HG03045 (cell line): ENCODE data around the gene NDUFA8.
A peak's percentile ranks its signal among the peaks of the same experiment; 100 is the strongest.

ENCODE experiments used
- ATAC-seq: cut with Tn5 transposase; IDR thresholded peaks from one replicate; pipeline ENCODE4 v1.9.1; 2021; ENCODE audit warnings: mild to moderate bottlenecking, moderate library complexity; ENCODE audit not compliant: unreplicated experiment

NDUFA8 gene

GRCh38 chr9:122138560-122139268, 20.9 kb downstream of the NDUFA8 start:
- ATAC-seq: no peak

GRCh38 chr9:122135529-122135859, 24.1 kb downstream of the NDUFA8 start:
- ATAC-seq: no peak

GRCh38 chr9:122134822-122135528, 24.6 kb downstream of the NDUFA8 start:
- no peak for ATAC-seq

DNA sequence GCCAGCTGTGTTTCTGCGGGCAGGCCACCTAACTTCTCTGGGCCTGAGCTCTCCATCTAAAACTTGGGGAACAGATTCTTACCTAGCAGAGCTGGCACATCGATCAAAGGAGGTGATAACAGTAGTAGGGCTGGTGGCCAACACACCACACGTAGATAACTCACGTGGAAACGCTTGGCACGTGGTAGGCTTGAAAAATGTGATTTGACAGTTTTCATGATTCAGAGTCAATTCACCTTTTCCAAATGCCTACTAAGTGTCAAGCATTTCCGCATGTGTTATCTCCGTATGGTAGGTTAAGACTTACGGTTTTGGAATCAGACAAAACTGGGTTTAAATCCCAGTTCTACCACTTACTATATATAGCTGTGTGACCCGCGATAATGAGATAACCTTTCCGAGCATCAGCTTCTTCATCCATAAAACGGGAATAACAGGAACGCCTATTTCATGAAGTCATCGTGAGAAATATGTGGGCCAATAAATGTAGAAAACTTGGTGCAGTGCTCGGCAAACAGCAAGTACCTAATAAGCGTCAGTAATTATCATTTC, 25.5 kb downstream of the NDUFA8 start:
- ATAC-seq: no peak

GRCh38 chr9:122133263-122133983, 26.2 kb downstream of the NDUFA8 start:
- no peak for ATAC-seq

GRCh38 chr9:122132539-122132938, 27.0 kb downstream of the NDUFA8 start:
- ATAC-seq: no peak

DNA sequence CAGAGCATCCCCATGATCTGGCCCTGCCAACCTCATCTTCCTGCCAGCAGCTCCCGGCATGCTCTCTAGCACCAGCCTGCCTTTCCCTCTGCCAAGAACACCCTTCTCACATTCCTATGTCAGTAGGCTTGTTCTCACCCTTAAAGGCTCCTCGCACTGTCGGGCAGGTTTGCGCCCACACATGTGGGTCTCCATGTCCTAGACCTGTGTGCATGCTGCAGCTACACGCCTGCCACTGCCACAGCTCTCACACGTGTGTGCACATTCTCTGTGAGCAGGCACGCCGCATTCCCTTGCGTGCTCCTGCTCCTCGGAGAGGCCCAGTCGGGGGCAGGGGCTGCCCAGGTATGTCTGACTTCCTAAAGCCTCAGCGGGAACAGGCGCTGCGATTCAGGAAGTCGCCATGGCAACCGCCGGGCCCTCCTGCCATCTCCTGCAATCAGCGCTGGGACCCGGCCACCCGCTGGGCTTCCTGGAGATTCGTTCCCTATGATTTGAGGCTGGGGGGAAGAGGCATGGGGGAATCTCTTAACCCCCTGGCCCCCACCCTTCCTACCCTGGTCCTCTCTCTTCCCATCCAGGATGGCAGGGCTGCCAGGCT, 28.1 kb downstream of the NDUFA8 start:
- ATAC-seq: no peak

GRCh38 chr9:122130837-122131236, 28.7 kb downstream of the NDUFA8 start:
- no peak for ATAC-seq

DNA sequence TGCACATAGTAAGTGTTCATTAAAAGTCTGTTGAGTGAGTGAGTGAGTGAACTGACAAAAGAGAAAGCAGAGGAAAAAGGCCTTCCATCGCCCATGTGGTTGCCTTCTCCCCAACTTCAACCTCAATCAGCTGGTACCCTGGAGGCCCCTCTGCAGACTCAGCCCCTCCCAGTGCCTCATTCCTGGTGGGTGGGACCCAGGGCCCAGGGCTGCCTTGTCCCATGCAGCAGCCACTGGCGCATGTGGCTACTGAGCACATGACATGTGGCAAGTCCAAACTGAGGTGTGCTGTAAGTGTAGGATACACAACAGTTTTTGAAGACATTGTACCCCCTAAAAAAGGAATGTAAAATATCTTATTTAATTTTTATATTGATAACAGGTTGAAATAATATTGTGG, 29.6 kb downstream of the NDUFA8 start:
- ATAC-seq: no peak

DNA sequence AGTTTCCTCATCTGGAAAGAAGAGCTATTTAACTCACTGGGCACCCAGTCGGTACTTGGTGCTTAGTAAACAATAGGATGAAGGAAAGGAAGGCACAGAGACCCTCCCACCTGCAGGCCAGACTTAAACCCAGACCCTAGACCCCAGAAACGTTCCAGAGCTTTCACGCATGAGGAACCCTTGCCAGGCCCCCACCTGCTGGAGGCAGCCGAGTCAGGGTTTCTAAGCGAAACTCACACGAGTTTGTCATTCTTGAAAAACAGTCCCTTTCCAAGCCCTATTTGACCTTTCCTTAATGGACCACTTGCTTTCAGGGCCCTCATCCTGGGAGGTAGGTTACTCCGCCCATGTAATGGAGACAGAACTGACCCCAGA, 30.6 kb downstream of the NDUFA8 start:
- ATAC-seq: no peak

DNA sequence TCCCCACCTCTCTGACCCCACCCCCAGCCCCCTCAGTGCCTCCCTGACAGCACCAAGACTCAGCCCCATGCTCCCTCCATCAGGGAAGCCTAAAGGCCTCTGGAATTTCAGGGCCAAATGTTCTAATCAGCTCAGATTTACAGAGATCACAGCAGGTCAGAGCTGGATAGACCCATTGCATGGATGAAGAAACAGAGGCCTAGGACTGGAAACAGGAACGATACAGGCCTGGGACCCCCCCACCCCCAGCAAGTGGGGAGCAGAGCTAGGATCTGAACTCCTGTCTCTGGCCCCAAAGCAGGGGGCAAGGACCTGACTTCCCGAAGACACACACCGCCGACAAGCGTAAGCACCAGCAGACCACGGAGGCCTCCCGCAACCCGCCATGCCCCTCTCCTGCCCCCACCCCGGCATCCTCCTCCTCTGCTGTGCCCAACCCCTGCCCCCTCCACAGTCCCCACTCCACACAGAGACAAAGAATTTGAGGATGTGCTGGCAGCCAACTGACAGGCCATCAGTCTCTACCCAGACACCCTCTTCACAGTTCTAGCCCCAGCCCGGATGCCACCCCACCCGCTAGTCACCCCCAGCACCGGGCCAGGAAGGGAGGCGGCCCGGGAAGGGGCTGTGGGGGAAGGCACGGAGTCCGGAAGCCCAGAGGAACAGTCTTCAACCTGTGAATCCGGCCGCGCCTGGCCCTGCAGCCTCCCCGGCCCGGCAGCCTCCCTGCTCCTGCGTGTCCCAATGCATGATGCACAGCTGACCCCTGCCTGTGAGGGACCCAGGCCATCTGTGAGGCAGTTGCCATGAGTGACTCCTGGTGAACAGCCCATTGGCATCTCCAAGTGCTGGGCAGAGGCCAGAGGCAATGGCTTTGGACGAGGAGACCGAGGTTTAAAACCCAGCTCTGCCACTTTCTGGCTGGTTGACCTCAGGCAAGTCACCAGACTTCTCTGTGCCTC, 31.3 kb downstream of the NDUFA8 start:
- no peak for ATAC-seq

DNA sequence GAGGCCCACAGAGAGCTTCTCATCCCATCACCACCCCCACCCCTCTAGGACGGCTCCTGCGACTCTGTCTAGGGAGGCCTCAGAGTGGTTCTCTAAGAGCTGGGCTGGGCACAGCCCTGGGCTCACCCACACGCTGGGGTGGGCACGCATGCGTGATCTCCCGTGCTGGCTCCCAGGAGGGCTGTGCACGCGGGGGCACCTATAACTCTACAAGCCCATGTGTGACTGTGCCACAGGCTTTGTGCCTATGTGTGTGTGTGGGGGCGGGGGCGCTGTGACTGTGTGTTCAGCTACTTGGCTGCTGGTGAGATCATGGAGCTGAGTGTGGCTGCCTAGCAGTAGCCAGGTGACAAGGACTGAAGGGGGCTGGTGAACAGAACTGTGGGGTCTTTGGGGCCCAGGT, 32.2 kb downstream of the NDUFA8 start:
- no peak for ATAC-seq

GRCh38 chr9:122126331-122127261, 33.0 kb downstream of the NDUFA8 start:
- no peak for ATAC-seq

GRCh38 chr9:122125509-122126330, 33.9 kb downstream of the NDUFA8 start:
- ATAC-seq: no peak

DNA sequence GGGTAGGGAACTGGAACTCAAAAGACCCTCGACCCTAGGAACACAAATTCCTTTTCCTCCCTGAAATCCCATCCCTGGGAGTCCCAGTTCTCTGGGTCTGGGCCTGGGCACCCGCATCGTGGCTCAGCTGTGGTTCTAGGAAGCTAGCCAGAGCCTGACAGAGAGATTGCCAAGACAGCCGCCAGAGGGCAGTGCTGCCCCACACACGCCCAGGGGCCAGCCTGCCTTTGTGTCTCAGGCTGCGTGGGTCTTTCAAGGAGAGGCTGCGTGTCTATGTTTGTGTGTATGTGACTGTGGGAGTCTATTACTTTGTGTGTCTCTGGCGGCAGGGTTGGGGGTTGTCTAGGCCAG, 34.4 kb downstream of the NDUFA8 start:
- ATAC-seq: peak; percentile 57

DNA sequence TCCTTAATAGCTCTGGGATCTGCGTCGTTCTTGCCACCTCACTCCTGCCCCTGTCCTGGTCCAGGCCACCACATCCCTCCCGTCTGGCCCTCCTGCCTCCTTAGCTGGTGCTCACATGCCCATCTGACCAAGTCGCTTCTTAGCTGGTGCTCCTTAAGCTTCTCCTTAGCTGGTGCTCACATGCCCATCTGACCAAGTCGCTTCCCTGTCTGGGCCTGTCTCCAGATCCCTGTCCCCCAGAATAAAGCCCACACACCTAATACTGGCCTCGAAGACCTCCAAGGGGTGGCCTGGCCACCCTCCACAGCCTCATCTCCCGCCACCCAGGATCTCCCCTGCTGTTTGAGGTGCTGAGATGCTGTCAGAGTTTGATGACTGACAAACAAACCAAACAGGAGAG, 35.1 kb downstream of the NDUFA8 start:
- no peak for ATAC-seq

- no peak for ATAC-seq
Observed at GRCh38 chr9:122124048-122124447, 35.5 kb downstream of the NDUFA8 start.

- ATAC-seq: no peak
Observed at GRCh38 chr9:122122903-122123632, 36.5 kb downstream of the NDUFA8 start.
